HEK293 (cell line): ENCODE measurements around the gene AATK.

Experiments
- HOXD13 ChIP-seq: sonication (generic); formaldehyde crosslinking; IDR thresholded peaks from 2 replicates; pipeline ENCODE4 v1.8.0; 2022; ENCODE audit warnings: missing genetic modification reagents, borderline replicate concordance
- SP2 ChIP-seq: fragments of 450-650 bp; formaldehyde crosslinking; IDR thresholded peaks from 2 replicates; pipeline ENCODE4 v1.5.1; 2016; ENCODE audit warnings: missing biosample characterization, missing genetic modification characterization
- ZBTB20 ChIP-seq: fragments of 450-650 bp; formaldehyde crosslinking; IDR thresholded peaks from 2 replicates; pipeline ENCODE4 v1.5.1; 2016; ENCODE audit warnings: missing biosample characterization, missing genetic modification characterization
- TF ChIP-seq, protein P1 (sequence below): fragments of 450-650 bp; formaldehyde crosslinking; IDR thresholded peaks from 2 replicates; pipeline ENCODE4 v1.5.1; 2016; ENCODE audit warnings: missing biosample characterization, missing genetic modification characterization
- TF ChIP-seq, protein P2 (sequence below): fragments of 450-650 bp; formaldehyde crosslinking; IDR thresholded peaks from 2 replicates; pipeline ENCODE4 v1.5.1; 2016; ENCODE audit warnings: missing biosample characterization, missing genetic modification characterization
- TF ChIP-seq, protein P3 (sequence below): fragments of 450-650 bp; formaldehyde crosslinking; IDR thresholded peaks from 2 replicates; pipeline ENCODE4 v1.5.1; 2016; ENCODE audit warnings: missing biosample characterization, missing genetic modification characterization

DNA sequence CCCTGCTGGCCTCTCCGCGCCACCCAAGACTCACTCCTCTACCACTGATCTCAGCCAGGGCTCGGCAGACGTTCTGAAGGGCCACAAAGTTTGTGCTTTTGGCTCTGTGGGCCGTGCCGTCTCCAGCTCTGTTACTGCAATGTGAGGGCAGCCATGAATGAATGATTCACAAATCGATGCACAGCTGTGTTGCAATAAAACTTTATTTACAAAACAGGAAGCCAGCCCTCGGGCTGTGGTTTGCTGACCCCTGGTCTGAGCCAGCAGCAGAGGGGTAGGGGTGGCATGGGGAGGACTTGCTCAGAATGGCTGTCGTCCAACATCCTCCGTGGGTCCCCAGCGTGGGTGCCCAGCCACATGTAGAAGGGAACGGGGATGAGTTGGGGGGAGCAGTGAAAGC is 63.7 kb downstream of the AATK start:
- TF ChIP-seq, protein P1, sequence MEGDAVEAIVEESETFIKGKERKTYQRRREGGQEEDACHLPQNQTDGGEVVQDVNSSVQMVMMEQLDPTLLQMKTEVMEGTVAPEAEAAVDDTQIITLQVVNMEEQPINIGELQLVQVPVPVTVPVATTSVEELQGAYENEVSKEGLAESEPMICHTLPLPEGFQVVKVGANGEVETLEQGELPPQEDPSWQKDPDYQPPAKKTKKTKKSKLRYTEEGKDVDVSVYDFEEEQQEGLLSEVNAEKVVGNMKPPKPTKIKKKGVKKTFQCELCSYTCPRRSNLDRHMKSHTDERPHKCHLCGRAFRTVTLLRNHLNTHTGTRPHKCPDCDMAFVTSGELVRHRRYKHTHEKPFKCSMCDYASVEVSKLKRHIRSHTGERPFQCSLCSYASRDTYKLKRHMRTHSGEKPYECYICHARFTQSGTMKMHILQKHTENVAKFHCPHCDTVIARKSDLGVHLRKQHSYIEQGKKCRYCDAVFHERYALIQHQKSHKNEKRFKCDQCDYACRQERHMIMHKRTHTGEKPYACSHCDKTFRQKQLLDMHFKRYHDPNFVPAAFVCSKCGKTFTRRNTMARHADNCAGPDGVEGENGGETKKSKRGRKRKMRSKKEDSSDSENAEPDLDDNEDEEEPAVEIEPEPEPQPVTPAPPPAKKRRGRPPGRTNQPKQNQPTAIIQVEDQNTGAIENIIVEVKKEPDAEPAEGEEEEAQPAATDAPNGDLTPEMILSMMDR (tag by site-specific recombination): no peak
- TF ChIP-seq SP2 (tag by site-specific recombination): no peak
- no peak for TF ChIP-seq ZBTB20 (tag by site-specific recombination)
- no peak for TF ChIP-seq HOXD13 (CRISPR knock-in tag)
- TF ChIP-seq, protein P2, sequence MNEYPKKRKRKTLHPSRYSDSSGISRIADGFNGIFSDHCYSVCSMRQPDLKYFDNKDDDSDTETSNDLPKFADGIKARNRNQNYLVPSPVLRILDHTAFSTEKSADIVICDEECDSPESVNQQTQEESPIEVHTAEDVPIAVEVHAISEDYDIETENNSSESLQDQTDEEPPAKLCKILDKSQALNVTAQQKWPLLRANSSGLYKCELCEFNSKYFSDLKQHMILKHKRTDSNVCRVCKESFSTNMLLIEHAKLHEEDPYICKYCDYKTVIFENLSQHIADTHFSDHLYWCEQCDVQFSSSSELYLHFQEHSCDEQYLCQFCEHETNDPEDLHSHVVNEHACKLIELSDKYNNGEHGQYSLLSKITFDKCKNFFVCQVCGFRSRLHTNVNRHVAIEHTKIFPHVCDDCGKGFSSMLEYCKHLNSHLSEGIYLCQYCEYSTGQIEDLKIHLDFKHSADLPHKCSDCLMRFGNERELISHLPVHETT (tag by site-specific recombination): no peak
- TF ChIP-seq, protein P3, sequence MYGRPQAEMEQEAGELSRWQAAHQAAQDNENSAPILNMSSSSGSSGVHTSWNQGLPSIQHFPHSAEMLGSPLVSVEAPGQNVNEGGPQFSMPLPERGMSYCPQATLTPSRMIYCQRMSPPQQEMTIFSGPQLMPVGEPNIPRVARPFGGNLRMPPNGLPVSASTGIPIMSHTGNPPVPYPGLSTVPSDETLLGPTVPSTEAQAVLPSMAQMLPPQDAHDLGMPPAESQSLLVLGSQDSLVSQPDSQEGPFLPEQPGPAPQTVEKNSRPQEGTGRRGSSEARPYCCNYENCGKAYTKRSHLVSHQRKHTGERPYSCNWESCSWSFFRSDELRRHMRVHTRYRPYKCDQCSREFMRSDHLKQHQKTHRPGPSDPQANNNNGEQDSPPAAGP (tag by site-specific recombination): no peak
